Measurements from ENCODE around the gene APOL2.
"Not testable (repeated sequence)": the region's sequence is repeated elsewhere in the genome, so short reads cannot be mapped to it uniquely, and the experiment has no call there.

Gene APOL2, protein sequence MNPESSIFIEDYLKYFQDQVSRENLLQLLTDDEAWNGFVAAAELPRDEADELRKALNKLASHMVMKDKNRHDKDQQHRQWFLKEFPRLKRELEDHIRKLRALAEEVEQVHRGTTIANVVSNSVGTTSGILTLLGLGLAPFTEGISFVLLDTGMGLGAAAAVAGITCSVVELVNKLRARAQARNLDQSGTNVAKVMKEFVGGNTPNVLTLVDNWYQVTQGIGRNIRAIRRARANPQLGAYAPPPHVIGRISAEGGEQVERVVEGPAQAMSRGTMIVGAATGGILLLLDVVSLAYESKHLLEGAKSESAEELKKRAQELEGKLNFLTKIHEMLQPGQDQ

GRCh38 chr22:36239401-36240171 is at the start of gene APOL2:
APOL2 (minus strand) TSS chr22:36239527; CDS start chr22:36233162, 6,365 bp downstream.
- peak; percentile 93 for DNase-seq (ENCODE audit: low spot score)

- no peak for DNase-seq (ENCODE audit: low spot score)
Observed at GRCh38 chr22:36288571-36289405, 49.5 kb upstream of the APOL2 start.

GRCh38 chr22:36287881-36288515 is 48.7 kb upstream of the APOL2 start:
- DNase-seq (ENCODE audit: low spot score): no peak

DNA sequence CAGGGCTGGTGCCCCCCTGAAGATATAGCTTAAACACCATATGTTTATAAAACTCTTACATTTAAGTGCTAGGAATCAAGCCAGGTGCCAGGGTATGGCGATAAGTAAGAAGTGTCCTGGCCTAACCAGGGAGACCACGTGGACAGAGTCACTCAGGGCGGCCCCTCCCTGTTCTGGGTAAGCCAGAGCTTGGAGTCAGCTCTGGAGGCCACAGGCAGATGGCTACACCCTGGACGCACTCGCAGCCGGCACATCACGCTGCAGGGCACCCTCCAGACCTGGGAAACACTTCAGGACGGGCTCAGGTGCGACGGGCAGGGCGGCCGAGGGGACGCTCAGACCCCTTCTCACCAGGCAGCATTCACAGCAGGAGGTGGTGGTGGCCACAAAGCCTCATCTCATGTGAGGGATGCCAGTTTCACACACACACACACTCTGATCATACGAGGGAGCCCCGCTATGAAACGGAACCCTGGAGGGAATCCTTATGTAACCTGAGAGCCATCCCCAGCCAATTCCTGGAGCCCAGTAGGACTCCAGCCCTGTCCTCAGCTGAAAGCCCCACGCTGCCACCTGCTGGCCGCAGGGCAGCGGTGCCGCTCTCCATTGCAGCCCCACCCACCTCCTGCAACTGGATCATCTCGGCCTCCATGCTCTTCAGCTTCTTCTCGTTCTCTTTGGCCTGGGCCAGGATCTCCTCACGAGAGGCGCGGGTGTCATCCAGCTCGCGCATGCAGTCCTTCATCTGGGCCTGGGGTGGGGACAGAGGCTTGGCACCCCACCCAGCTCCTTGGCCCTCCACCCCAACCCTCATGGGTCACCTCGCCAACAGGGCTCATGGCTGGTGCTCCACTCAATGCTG is 47.0 kb upstream of the APOL2 start:
- peak; percentile 92 for DNase-seq (ENCODE audit: low spot score)

GRCh38 chr22:36285545-36285944 is 46.2 kb upstream of the APOL2 start:
- no peak for DNase-seq (ENCODE audit: low spot score)

DNA sequence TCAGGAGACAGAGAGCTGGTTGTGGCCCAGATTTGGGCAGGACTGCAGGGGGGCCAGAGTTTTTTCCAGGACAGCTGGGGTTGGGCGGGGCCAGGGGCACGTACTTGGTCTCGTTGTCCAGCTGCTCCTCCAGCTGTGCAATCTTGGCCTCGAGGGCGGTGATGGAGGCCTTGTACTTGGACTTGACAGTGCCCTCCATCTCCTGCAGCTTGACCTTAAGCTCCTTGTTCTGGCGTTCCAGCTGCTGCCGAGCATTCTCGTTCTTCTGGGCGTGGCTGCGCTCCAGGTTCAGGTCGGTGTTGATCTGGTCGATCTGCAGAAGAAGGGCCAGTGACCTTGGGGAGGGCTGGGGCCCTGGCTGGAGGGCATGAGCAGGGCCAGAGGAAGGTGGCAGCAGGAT is 45.7 kb upstream of the APOL2 start:
- DNase-seq (ENCODE audit: low spot score): no peak

- DNase-seq (ENCODE audit: low spot score): no peak
Observed at GRCh38 chr22:36284171-36284571, 44.8 kb upstream of the APOL2 start.

- DNase-seq (ENCODE audit: low spot score): no peak
Observed at GRCh38 chr22:36282328-36282831, 43.1 kb upstream of the APOL2 start.

DNA sequence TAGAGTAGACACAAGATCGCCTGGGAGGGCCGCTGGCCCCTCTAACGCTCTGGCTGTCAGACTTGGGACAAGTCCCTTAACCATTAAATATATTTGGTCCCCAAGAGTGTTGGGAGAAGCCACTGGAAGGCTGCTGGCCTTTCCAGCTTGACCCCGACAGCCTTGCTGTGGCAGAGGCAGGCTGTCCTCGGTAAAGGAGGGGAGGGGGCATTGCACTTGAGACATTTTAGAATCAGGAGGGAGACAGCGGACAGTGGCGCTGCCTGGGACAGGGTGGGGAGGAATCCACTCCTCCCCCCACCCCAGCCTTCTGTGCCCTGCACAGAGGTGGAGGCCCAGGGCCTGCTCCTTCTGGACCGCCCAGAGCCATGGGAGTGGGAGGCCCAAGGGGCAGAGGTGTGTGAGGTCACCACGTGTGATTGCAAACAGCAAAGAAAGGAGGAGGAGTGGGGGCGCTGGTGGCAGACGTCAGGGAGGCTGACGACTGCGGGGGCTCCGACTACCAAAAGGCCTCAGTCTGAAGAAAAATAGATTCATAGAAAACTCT is 42.5 kb upstream of the APOL2 start:
- no peak for DNase-seq (ENCODE audit: low spot score)

DNA sequence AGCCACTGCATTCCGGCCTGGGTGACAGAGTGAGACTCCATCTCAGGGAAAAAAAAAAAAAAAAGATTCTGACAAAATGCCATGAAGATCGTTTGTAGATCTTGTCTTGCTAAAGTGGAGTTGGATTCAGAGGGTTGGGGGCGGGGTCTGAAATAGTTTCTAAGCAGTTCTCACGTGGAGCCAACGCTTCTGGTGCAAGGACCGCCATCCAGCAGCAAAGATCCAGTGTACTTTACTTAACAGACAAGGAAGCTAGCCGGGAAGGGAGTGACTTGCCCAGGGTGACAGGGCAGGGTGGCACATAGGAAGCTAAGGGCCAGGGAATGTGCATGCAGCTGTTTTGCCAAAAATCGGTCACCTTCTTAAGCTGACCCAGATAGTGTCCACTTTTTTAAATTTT is 41.1 kb upstream of the APOL2 start:
- DNase-seq (ENCODE audit: low spot score): no peak

DNA sequence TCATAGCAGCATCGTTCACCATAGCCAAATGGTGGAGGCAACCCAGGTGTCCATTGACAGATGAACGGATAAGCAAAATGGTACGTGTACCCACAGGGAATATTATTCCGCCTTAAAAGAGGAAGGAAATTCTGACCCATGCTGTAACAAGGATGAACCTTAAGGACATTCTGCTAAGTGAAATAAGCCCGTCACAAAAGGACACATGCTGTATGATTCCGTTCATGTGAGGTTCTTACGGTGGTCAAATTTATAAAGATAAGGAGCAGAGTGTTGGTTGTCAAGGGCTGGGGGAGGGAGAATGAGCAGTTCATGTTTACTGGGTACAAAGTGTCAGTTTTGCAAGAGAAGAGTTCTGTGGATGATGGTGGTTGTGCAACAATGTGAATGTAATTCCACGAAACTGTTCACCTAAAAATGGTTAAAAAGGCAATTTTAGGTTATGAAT is 39.9 kb upstream of the APOL2 start:
- no peak for DNase-seq (ENCODE audit: low spot score)

DNA sequence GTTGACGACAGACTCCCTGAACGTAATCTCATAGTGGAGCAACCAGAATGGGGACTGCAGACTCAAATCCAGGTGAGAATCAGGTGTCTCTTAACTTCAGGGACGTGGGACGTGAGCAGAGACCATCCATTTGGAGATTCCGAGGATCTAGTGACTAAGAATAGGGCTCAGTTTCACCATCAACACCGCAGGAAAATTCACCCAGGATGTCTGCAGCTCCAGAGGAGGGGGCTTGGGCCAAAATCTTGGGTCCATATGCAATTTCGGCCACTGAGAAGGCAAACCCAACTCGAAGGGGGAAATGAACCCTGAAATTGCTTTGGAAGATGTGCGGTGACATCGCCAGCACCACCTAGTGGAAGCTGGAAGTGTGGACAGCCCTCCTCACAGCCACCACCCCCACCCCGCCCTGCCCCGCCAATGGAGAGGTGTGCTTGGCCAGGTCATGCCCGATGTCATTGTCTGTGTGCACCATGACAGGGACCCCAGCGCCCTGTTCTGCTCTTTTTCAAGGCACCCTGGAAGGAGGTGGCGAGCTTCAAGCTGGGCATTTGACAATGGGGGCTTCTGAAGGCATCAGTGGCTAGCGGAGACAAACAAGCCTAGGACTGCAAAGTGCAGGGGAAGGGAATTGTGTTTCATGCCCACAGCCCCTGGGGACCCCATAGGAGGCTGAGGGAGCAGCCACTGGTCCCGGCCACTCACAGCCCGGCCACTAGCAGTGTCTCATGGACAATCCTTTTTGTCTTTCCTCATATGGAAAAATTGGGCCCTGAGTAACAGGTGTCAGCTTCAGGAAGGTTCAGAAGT is 38.4 kb upstream of the APOL2 start:
- peak; percentile 75 for DNase-seq (ENCODE audit: low spot score)

DNA sequence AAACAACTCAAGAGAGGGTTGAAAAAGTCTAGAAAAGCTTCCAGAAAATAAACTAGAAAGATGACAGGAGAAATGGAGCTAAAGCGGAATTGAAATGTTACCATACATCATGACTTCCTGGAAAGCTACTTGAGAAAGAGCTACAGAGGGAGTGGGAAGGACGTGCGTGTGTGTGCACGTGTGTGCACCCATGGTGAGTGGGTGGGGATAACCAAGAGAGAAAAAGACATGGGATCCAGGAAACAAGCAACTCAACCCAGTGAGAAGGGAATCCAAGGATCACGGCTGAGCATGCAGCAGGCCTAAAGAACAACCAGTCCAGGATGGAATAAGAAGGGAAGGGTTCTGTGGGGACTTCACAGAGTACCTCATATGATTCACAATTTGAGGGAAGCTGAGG is 35.2 kb upstream of the APOL2 start:
- no peak for DNase-seq (ENCODE audit: low spot score)

DNA sequence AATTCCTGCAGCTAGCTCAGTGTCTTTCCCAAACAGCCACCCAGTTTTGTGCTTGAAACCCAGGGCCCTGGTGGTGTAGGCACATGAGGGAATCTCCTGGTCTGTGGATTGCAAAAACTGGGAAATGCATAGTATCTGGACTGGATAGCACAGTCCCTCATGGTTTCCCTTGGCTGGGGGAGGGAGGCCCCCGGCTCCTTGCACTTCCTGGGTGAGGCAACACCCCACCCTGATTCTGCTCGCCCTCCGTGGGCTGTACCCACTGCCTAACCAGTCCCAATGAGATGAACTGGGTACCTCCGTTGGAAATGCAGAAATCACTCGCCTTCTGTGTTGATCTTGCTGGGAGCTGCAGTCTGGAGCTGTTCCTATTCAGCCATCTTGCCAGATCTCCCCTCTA is 32.6 kb upstream of the APOL2 start:
- not testable (repeated sequence) for DNase-seq (ENCODE audit: low spot score)

- not testable (repeated sequence) for DNase-seq (ENCODE audit: low spot score)
Observed at GRCh38 chr22:36271231-36271630, 31.9 kb upstream of the APOL2 start.

GRCh38 chr22:36267896-36268485 is 28.7 kb upstream of the APOL2 start:
- DNase-seq (ENCODE audit: low spot score): no peak

- no peak for DNase-seq (ENCODE audit: low spot score)
Observed at GRCh38 chr22:36267058-36267457, 27.7 kb upstream of the APOL2 start.

GRCh38 chr22:36263886-36264664 is 24.7 kb upstream of the APOL2 start:
- DNase-seq (ENCODE audit: low spot score): not testable (repeated sequence)
